ENCODE measurements around the gene VHLL. TPM values are rescaled to one million over a fixed set of nuclear protein-coding genes. Genes with fewer than 3 reads are reported as not detected.
A peak's percentile ranks its signal among the peaks of the same experiment; 100 is the strongest.

The VHLL gene
- total and polyA plus RNA-seq, 10 of the 15 experiments (the other 5 are each of a cell fraction or from before 2014, with no cell fraction given): 0.23 TPM; not detected in 9

DNA sequence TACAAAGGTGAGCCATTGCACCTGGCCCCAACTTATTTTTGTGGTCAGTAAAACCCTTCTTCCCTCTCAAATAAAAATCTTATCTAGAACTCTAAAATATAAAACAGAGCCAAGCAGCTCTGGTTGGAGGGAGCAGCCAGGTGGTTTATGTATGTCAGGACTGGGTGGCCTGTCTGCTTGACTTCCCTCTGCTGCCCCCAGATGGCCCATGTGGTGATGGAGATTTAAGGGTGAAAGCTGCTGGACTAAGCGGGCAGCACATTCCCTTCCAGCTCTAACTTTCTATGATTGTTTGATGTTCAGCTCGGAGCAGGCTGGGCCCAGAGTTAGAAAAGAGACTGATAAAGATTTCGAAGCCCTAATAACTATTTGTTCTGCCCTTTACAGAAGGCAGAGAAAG lies 39.3 kb downstream of the VHLL start:
- SMC1A ChIA-PET (ENCODE audit: uncharacterized antibody, unreplicated experiment): interaction anchor here (1.0 to 1.2 kb wide), 3 partner anchors 60 to 118 kb away, joined by 3 read pairs; no protein-coding TSS in a partner anchor
- H3K36me3 ChIP-seq (ENCODE audit: control insufficient read depth in 2 of 2, insufficient read depth in 2 of 2, low read length in 1 of 2): peaks cover 42 to 50% of the 10 kb centered on the region in 2 experiments
- ATAC-seq (peak; percentile 46; the same call in 1 of the 3 replicates), DNase-seq (ENCODE audit: low read depth, low spot score) (no peak), FAIRE-seq (no peak)
- H3K9me3 ChIP-seq (replicated peaks; ENCODE audit: control insufficient read depth, insufficient read depth, low read length): no peaks in the 10 kb centered on the region
- no TSS peak for BruUV-seq (replicated peaks)
- no peak overlapping the region for H3K27ac ChIP-seq (ENCODE audit: control insufficient read depth, insufficient read depth)
- TF ChIP-seq IKZF2 (IDR thresholded peaks at IDR 0.05) (no peak), CTCF (IDR thresholded peaks at IDR 0.05 in 2 of 3, conservative IDR thresholded peaks at IDR 0.05 in 1 of 3; ENCODE audit: control insufficient read depth in 2 of 3, extremely low read depth in 1 of 3, insufficient read depth in 1 of 3, low read depth in 3 of 3, low read length in 3 of 3) (peak in 2 of 3 experiments; percentile 27 to 32; a peak in 1 of 6 replicates)
- H3K4me1 ChIP-seq (ENCODE audit: control insufficient read depth, insufficient read depth, low read length): no peaks in the 10 kb centered on the region
- H3K27me3 ChIP-seq (replicated peaks in 1 of 2; ENCODE audit: control insufficient read depth in 2 of 2, insufficient read depth in 2 of 2, low read length in 1 of 2): no peaks in the 10 kb centered on the region
- POLR2A ChIA-PET: interaction anchor here (0.6 kb wide), 1 partner anchor 26 kb away, joined by 3 read pairs; no protein-coding TSS in a partner anchor
- H4K20me1 ChIP-seq (ENCODE audit: control insufficient read depth, insufficient read depth): no peaks in the 10 kb centered on the region
- RAD21 ChIA-PET (ENCODE audit: unreplicated experiment): interaction anchor here (0.7 to 1.8 kb wide), 3 partner anchors 35 to 118 kb away, joined by 4 to 7 read pairs (median 4); no protein-coding TSS in a partner anchor
- H3K9ac ChIP-seq (ENCODE audit: control insufficient read depth, insufficient read depth, low read length): no peak overlapping the region
- 77% methylated on average over 3 of the region's 3 CpGs for WGBS (ENCODE audit: insufficient coverage, insufficient replicate concordance, low lambda C conversion rate, missing lambda C conversion rate)
- no peak overlapping the region for H3K4me2 ChIP-seq (ENCODE audit: control insufficient read depth, insufficient read depth)
- CTCF ChIA-PET: interaction anchor here (0.8 to 1.9 kb wide), 8 partner anchors 12 to 186 kb away, joined by 3 to 8 read pairs (median 4); no protein-coding TSS in a partner anchor
- intact Hi-C loops (cut with micrococcal nuclease; ENCODE audit: unreplicated experiment): no loop called here
- no peaks in the 10 kb centered on the region for H3K79me2 ChIP-seq (ENCODE audit: control insufficient read depth, insufficient read depth, low read length)
- no peak overlapping the region for H3K4me3 ChIP-seq
- H2AFZ ChIP-seq (ENCODE audit: control insufficient read depth, low read depth, low read length): no peak overlapping the region
- in situ Hi-C loops (cut with MboI): no loop called here

DNA sequence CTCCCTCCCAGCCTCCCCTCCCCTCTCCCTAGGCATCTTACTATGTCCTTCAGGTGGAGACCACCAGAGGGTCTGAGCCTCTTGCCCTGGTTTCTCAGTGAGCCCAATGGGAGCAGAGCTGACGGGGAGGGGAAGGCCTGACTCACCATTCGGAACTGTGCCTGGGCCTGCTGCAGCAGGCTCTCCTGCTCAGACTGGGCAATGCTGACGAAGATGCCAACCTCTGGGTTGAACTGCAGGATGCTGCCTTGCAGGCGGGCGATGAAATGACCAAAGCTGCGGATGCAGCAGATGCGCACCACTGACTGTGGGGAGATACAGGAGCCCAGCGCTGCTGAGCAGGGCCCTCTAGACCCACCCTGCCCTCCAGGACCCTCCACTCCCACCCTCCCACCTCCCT lies 40.2 kb downstream of the VHLL start:
- peaks cover 43 to 49% of the 10 kb centered on the region in 2 experiments for H3K36me3 ChIP-seq (ENCODE audit: control insufficient read depth in 2 of 2, insufficient read depth in 2 of 2, low read length in 1 of 2)
- ATAC-seq (no peak), DNase-seq (ENCODE audit: low read depth, low spot score) (no peak), FAIRE-seq (no peak)
- 98% methylated on average over 8 of the region's 8 CpGs for WGBS (ENCODE audit: insufficient coverage, insufficient replicate concordance, low lambda C conversion rate, missing lambda C conversion rate)
- ChIA-PET SMC1A (ENCODE audit: uncharacterized antibody, unreplicated experiment) (interaction anchor here (0.6 to 1.0 kb wide), 2 partner anchors 53 to 111 kb away, joined by 3 read pairs; no protein-coding TSS in a partner anchor), CTCF (interaction anchor here (0.8 to 1.9 kb wide), 2 partner anchors 34 to 187 kb away, joined by 4 to 5 read pairs; no protein-coding TSS in a partner anchor), RAD21 (ENCODE audit: unreplicated experiment) (no interaction called here), POLR2A (no interaction called here)
- no peaks in the 10 kb centered on the region for H3K9me3 ChIP-seq (replicated peaks; ENCODE audit: control insufficient read depth, insufficient read depth, low read length)
- H3K79me2 ChIP-seq (ENCODE audit: control insufficient read depth, insufficient read depth, low read length): no peaks in the 10 kb centered on the region
- H3K4me1 ChIP-seq (ENCODE audit: control insufficient read depth, insufficient read depth, low read length): no peaks in the 10 kb centered on the region
- no peak overlapping the region for H3K9ac ChIP-seq (ENCODE audit: control insufficient read depth, insufficient read depth, low read length)
- BruUV-seq (replicated peaks): no TSS peak
- H3K4me3 ChIP-seq: no peak overlapping the region
- no peaks in the 10 kb centered on the region for H4K20me1 ChIP-seq (ENCODE audit: control insufficient read depth, insufficient read depth)
- H3K4me2 ChIP-seq (ENCODE audit: control insufficient read depth, insufficient read depth): no peak overlapping the region
- intact Hi-C loops (cut with micrococcal nuclease; ENCODE audit: unreplicated experiment): no loop called here
- no peaks in the 10 kb centered on the region for H3K27me3 ChIP-seq (replicated peaks in 1 of 2; ENCODE audit: control insufficient read depth in 2 of 2, insufficient read depth in 2 of 2, low read length in 1 of 2)
- no peak overlapping the region for H2AFZ ChIP-seq (ENCODE audit: control insufficient read depth, low read depth, low read length)
- no peak overlapping the region for H3K27ac ChIP-seq (ENCODE audit: control insufficient read depth, insufficient read depth)
- in situ Hi-C loops (cut with MboI): no loop called here
- TF ChIP-seq ATF7 (IDR thresholded peaks at IDR 0.05; ENCODE audit: low read depth): no peak
- TF ChIP-seq RUNX3 (IDR thresholded peaks at IDR 0.05; ENCODE audit: low read length): no peak
- no peak for TF ChIP-seq CEBPZ (IDR thresholded peaks at IDR 0.05; ENCODE audit: low read depth, low read length)
- TF ChIP-seq SUPT20H (IDR thresholded peaks at IDR 0.05; ENCODE audit: borderline replicate concordance, control insufficient read depth, low read depth, low read length): no peak
- TF ChIP-seq TCF12 (IDR thresholded peaks at IDR 0.05; ENCODE audit: low read depth, low read length): no peak

All from GM12878 (cell line).